ENCODE measurements around the gene ZNF215.
A peak's percentile ranks its signal among the peaks of the same experiment; 100 is the strongest.

The ZNF215 gene

GRCh38 chr11:7004482-7004881, 78.3 kb downstream of the ZNF215 start:
- peak in 2 of 3 donors; percentile 10 to 18 for DNase-seq
- H3K36me3 ChIP-seq (ENCODE audit: control insufficient read depth in 4 of 4, insufficient read depth in 4 of 4, low read length in 3 of 4), result peaks cover 0 to 10% (median 0%) of the 10 kb centered on the region in 4 experiments

More at GRCh38 chr11:7004482-7004881, 78.3 kb downstream of the ZNF215 start:
- H3K4me1 ChIP-seq (ENCODE audit: control extremely low read depth in 1 of 4, control insufficient read depth in 4 of 4, insufficient read depth in 4 of 4, low read length in 3 of 4), result no peaks in the 10 kb centered on the region
- CTCF ChIA-PET, result no interaction called here
- H3K27ac ChIP-seq (ENCODE audit: insufficient read depth in 1 of 2, low read depth in 1 of 2, low read length in 2 of 2, poor library complexity in 1 of 2, severe bottlenecking in 2 of 2), result no peak overlapping the region
- no peaks in the 10 kb centered on the region for H3K27me3 ChIP-seq (replicated peaks in 2 of 5; ENCODE audit: control insufficient read depth in 4 of 5, insufficient read depth in 5 of 5, low read length in 4 of 5)
- 90% methylated on average over 1 of the region's 3 CpGs for WGBS (ENCODE audit: insufficient coverage)
- H3K9me3 ChIP-seq (ENCODE audit: control extremely low read depth in 1 of 5, control insufficient read depth in 4 of 5, insufficient read depth in 2 of 5, low read depth in 1 of 5, low read length in 4 of 5), result no peaks in the 10 kb centered on the region
- no peak overlapping the region for H3K4me3 ChIP-seq (ENCODE audit: control insufficient read depth in 1 of 7, extremely low read depth in 1 of 7, insufficient read depth in 4 of 7, low read depth in 2 of 7, low read length in 6 of 7)
- POLR2A ChIA-PET, result no interaction called here

Data from common myeloid progenitor, CD34-positive (primary cell).